ENCODE data around the gene CD5L. TPM values are rescaled to one million over a fixed set of nuclear protein-coding genes. Genes with fewer than 3 reads are reported as not detected.

CD5L gene
- total and polyA plus RNA-seq, 8 donors: 0.17 to 0.23 TPM; not detected in 6

- H3K4me3 ChIP-seq: no peak overlapping the region
- DNase-seq: no peak
- FAIRE-seq: no peak
- ATAC-seq: no peak
- intact Hi-C loops (cut with DNase I): no loop called here
- 53 to 61% methylated on average over 1 of the region's 1 CpG for WGBS, 2 donors
- no peak for TF ChIP-seq CTCF (IDR thresholded peaks at IDR 0.05)
- peaks cover 0 to 5% (median 0%) of the 10 kb centered on the region in 4 donors for H3K27me3 ChIP-seq
- no peaks in the 10 kb centered on the region for H3K4me1 ChIP-seq
- no peak overlapping the region for H3K27ac ChIP-seq
- no peaks in the 10 kb centered on the region for H3K9me3 ChIP-seq
- no peaks in the 10 kb centered on the region for H3K36me3 ChIP-seq
Measured at GRCh38 chr1:157868654-157869053, 27.0 kb upstream of the CD5L start.

DNA sequence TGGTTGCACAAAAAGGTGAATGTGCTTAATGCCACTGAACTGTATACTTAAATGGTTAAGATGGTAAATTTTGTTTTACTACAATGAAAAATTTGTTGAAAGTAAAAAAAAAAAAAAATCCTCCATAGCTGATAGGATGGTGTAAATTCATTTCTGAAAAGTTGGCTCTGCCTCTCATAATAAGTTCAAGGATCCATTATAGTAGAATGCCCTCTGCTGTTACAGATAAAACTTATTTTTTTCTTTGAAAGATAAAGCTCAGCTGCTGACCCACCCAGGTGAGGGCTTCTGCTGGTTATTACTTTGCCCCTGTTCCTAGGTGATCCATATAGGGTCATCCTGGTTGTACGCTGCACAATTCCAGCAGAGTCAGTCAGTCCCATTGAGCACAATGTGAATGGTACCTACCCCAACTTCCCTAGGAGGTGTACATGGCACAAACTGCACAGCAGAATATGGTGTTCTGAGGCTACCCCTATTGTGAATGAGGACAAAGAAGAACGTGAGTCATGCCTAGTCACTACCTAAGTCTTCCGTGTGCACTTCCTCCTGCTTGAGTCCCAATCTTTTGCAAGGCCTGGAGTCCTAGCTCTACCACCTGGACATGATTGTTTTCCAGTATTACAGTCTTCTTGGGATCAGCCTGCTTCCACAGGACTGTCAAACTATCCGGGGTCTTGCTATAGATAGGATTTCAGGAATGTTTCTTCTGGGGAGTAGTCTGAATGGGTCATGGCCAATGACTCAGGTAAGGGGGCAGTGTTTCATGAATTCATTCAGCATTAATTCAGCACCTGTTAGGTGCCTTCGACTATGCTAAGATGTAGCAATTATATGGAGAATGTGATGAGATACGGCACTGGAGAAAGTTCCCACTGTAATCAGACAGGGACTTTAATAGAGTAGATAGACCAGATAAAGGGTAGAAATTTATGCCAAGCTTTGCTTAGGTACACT, 20.8 kb upstream of the CD5L start:
- peaks cover 0 to 5% (median 0%) of the 10 kb centered on the region in 4 donors for H3K27me3 ChIP-seq
- no peak for FAIRE-seq
- intact Hi-C loops (cut with DNase I): no loop called here
- no peak for TF ChIP-seq CTCF (IDR thresholded peaks at IDR 0.05)
- no peaks in the 10 kb centered on the region for H3K36me3 ChIP-seq
- no peaks in the 10 kb centered on the region for H3K4me1 ChIP-seq
- WGBS, 2 donors: 55 to 68% methylated on average over 6 of the region's 6 CpGs
- no peak overlapping the region for H3K27ac ChIP-seq
- DNase-seq: no peak
- ATAC-seq: no peak
- H3K4me3 ChIP-seq: no peak overlapping the region
- no peaks in the 10 kb centered on the region for H3K9me3 ChIP-seq

DNA sequence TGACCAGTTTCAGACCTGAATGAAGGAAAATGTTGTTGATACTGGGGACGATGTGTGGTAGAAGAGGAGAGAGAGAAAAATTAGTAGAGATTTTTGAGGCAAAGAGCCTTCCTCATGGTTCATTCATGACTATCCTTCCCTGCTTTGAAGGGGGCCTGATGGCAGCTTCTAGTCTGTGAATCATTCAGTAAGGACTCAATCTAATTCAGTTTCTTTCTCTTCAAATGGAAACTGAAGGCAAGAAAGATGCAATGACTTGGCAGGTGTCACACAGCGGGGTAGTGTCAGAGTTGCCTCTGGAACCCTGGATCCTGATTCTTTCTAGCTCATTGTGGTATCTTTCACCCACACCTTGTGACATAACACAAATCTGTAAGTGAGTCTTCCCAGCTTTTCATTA, 14.9 kb upstream of the CD5L start:
- Histone ChIP-seq H3K4me1 (no peaks in the 10 kb centered on the region), H3K27me3 (no peaks in the 10 kb centered on the region), H3K27ac (no peak overlapping the region), H3K4me3 (no peak overlapping the region), H3K9me3 (no peaks in the 10 kb centered on the region), H3K36me3 (no peaks in the 10 kb centered on the region)
- intact Hi-C loops (cut with DNase I): no loop called here
- no peak for ATAC-seq
- WGBS, 2 donors: 67 to 68% methylated on average over 2 of the region's 2 CpGs
- FAIRE-seq: no peak
- no peak for DNase-seq
- no peak for TF ChIP-seq CTCF (IDR thresholded peaks at IDR 0.05)

DNA sequence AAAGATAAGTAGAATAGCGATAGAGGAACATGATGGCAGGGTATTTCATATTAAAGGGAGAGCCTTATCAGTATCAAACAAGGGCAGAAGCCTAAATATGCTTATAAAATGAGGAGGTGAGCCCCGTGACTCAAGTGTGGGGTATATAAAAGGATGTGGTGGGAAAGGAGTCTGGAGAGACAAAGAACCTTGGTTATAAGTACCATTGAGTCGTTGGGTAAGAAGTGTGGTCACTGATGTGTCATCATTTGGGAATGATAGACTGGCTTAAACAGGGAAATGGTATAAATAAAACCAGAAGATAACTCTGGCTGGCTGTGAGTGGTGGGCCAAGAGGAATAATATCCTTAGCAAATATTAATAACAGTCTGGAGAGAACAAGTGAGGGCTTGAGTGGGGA, 10.9 kb upstream of the CD5L start:
- intact Hi-C loops (cut with DNase I): no loop called here
- Histone ChIP-seq H3K27ac (no peak overlapping the region), H3K4me1 (no peaks in the 10 kb centered on the region), H3K27me3 (no peaks in the 10 kb centered on the region), H3K9me3 (no peaks in the 10 kb centered on the region), H3K36me3 (no peaks in the 10 kb centered on the region), H3K4me3 (no peak overlapping the region)
- FAIRE-seq (no peak), DNase-seq (no peak), ATAC-seq (no peak)
- WGBS, 2 donors: 43 to 50% methylated on average over 3 of the region's 3 CpGs
- no peak for TF ChIP-seq CTCF (IDR thresholded peaks at IDR 0.05)

All from pancreas (tissue), 10 donors.